HepG2 (cell line): ENCODE measurements around the gene RUNX2. TPM values are rescaled to one million over a fixed set of nuclear protein-coding genes. Genes with fewer than 3 reads are reported as not detected.

Experiments
- ATAC-seq: fragments of 200-7000 bp; cut with Tn5 transposase; 3 replicates; pipeline ENCODE4 v1.9.1; 2020; ENCODE audit warnings: mild to moderate bottlenecking, moderate library complexity
- BruUV-seq: library from RNA; stranded (reverse); fragments of 400-500 nt; replicated peaks from 2 replicates; lab custom pipeline; 2021; lab: Mats Ljungman, UMichigan
- CTCF ChIA-PET: fragments of 300-600 bp; formaldehyde crosslinking; extraction: SDS; loops from one replicate; lab custom pipeline; 2021; ENCODE audit warnings: low total read pairs, inconsistent platforms, low intra/inter-chr PET ratio; lab: Yijun Ruan, JAX
- POLR2A ChIA-PET: fragments of 350-600 bp; sonication (Branson Sonifier 250); formaldehyde crosslinking; loops from one replicate; lab custom pipeline; 2020; ENCODE audit warnings: antibody characterized with exemption, inconsistent platforms; lab: Yijun Ruan, JAX
- DNase-seq: peaks from one replicate; pipeline ENCODE4 v3.0.0-alpha.2; 2015; ENCODE audit warnings: low spot score
- FAIRE-seq: peaks from 3 replicates; lab custom pipeline; 2011; peaks lifted over from hg19 to GRCh38; lab: Jason Lieb, UNC
- H2AFZ ChIP-seq: one replicate; pipeline ENCODE4 v1.6.1; 2011; ENCODE audit warnings: low read length, inconsistent platforms
- H3K27ac ChIP-seq: fragments of 300-600 bp; 3 replicates; pipeline ENCODE4 v1.8.0; 2011; ENCODE audit warnings: mixed run types, mild to moderate bottlenecking, mixed read lengths, low read length, inconsistent platforms; ENCODE audit not compliant: insufficient read depth; ENCODE audit errors: extremely low read length
- H3K27me3 ChIP-seq, 2 experiments: fragments of 200-600 bp in 1 of 2; 2 replicates in 1 of 2; 3 replicates in 1 of 2; pipeline versions ENCODE4 v1.6.0 to v1.8.0; 2011; ENCODE audit warnings: low read length in 2 of 2, mild to moderate bottlenecking in 2 of 2, moderate library complexity in 2 of 2, inconsistent platforms in 1 of 2; ENCODE audit not compliant: insufficient read depth in 2 of 2, control insufficient read depth in 1 of 2
- H3K36me3 ChIP-seq, 2 experiments: fragments of 200-600 bp in 1 of 2; replicated peaks in 1 of 2; 2 replicates in 1 of 2; 3 replicates in 1 of 2; pipeline versions ENCODE4 v1.5.1 to v1.8.0; 2011; ENCODE audit warnings: low read length in 2 of 2, inconsistent platforms in 1 of 2; ENCODE audit not compliant: insufficient read depth in 2 of 2, control insufficient read depth in 1 of 2
- H3K4me1 ChIP-seq: 2 replicates; pipeline ENCODE4 v1.5.1; 2012; ENCODE audit warnings: low read length, inconsistent platforms; ENCODE audit not compliant: insufficient read depth
- H3K4me2 ChIP-seq: 2 replicates; pipeline ENCODE4 v1.6.0; 2011; ENCODE audit warnings: low read depth, low read length, inconsistent platforms
- H3K4me3 ChIP-seq, 3 experiments: fragments of 200-600 bp in 1 of 3; sonication (generic), shearing (Covaris generic) in 1 of 3; replicated peaks in 1 of 3; 2 replicates each; pipeline ENCODE4 v1.5.1; 2011 to 2016; ENCODE audit warnings: low read length in 3 of 3, inconsistent platforms in 2 of 3, low read depth in 2 of 3, mild to moderate bottlenecking in 2 of 3, control low read depth in 1 of 3, mixed read lengths in 1 of 3; ENCODE audit not compliant: insufficient read depth in 1 of 3
- H3K79me2 ChIP-seq: one replicate; pipeline ENCODE4 v1.6.1; 2011; ENCODE audit warnings: low read length, inconsistent platforms; ENCODE audit not compliant: insufficient read depth
- H3K9ac ChIP-seq: 2 replicates; pipeline ENCODE4 v1.6.0; 2011; ENCODE audit warnings: mild to moderate bottlenecking, low read depth, low read length, inconsistent platforms; ENCODE audit not compliant: insufficient read depth
- H3K9me3 ChIP-seq: 2 replicates; pipeline ENCODE4 v1.5.1; 2012; ENCODE audit warnings: mild to moderate bottlenecking, low read length
- H4K20me1 ChIP-seq: 2 replicates; pipeline ENCODE4 v1.6.0; 2011; ENCODE audit warnings: inconsistent platforms, mild to moderate bottlenecking, low read length, moderate library complexity; ENCODE audit not compliant: insufficient read depth
- ARNT ChIP-seq: fragments of 450-650 bp; IDR thresholded peaks from 2 replicates; pipeline ENCODE4 v1.6.1; 2017
- ELF3 ChIP-seq: IDR thresholded peaks from 2 replicates; pipeline ENCODE4 v1.6.1; 2016; ENCODE audit warnings: missing genetic modification reagents, missing compliant biosample characterization
- NFYC ChIP-seq: IDR thresholded peaks from 2 replicates; pipeline ENCODE4 v1.6.1; 2016; ENCODE audit warnings: missing genetic modification reagents, missing compliant biosample characterization
- RFXAP ChIP-seq: sonication (generic); formaldehyde crosslinking; IDR thresholded peaks from 2 replicates; pipeline ENCODE4 v1.4.0; 2020; ENCODE audit warnings: missing genetic modification reagents, borderline replicate concordance
- TBX3 ChIP-seq: fragments of 450-650 bp; IDR thresholded peaks from 2 replicates; pipeline ENCODE4 v1.6.1; 2017; ENCODE audit warnings: antibody characterized with exemption, mild to moderate bottlenecking, inconsistent platforms, borderline replicate concordance
- ZBTB3 ChIP-seq: sonication (generic); formaldehyde crosslinking; IDR thresholded peaks from 2 replicates; pipeline ENCODE4 v1.4.0; 2020; ENCODE audit warnings: low read depth, mild to moderate bottlenecking, moderate library complexity, missing genetic modification reagents, borderline replicate concordance
- ZNF331 ChIP-seq: sonication (generic); formaldehyde crosslinking; IDR thresholded peaks from 2 replicates; pipeline ENCODE4 v1.4.0; 2020; ENCODE audit warnings: missing genetic modification reagents
- ZNF780A ChIP-seq: sonication (generic); formaldehyde crosslinking; IDR thresholded peaks from 2 replicates; pipeline ENCODE4 v1.8.0; 2022; ENCODE audit warnings: mild to moderate bottlenecking, missing genetic modification reagents, moderate library complexity
- WGBS: methylation state at CpG from one replicate; pipeline ENCODE4 v1.1.6; 2017; ENCODE audit warnings: low lambda C conversion rate; 5-methylcytosine and 5-hydroxymethylcytosine counted together
- in situ Hi-C: cut with HindIII; loops from 2 replicates; pipeline ENCODE4 v1.10.0; 2017; ENCODE audit warnings: low pct_unique_long_range_greater_than_20kb; ENCODE audit not compliant: extremely low pct_ligation_motif_present
- intact Hi-C: fragments of 100-400 bp; cut with micrococcal nuclease; formaldehyde crosslinking; loops from one replicate; pipeline ENCODE4 v1.10.0; 2022; ENCODE audit not compliant: unreplicated experiment
- polyA plus RNA-seq, 8 experiments: library from polyadenylated mRNA; depleted of rRNA in 3 of 8; stranded (reverse) in 7 of 8; unstranded in 1 of 8; fragments of >200 nt; fragmentation: Illumina TruSeq in 4 of 8; extraction: Trizol in 4 of 8; gene quantifications; 2 replicates each; pipeline versions ENCODE4 v1.2.1 to v1.2.3, GENCODE V29; 2011 to 2016; ENCODE audit warnings: low read depth in 4 of 8, missing spikeins in 1 of 8, mixed read lengths in 1 of 8; ENCODE audit not compliant: insufficient read depth in 1 of 8
- total RNA-seq, 5 experiments: library from RNA; depleted of rRNA; stranded (reverse); fragments of >200 nt; fragmentation: Illumina TruSeq; extraction: Trizol; gene quantifications; 2 replicates each; pipeline ENCODE4 v1.2.3, GENCODE V29; 2016; ENCODE audit warnings: low read depth in 1 of 5
- TF ChIP-seq, protein P1 (sequence below): sonication (generic); formaldehyde crosslinking; IDR thresholded peaks from 2 replicates; pipeline ENCODE4 v1.5.1; 2020; ENCODE audit warnings: mild to moderate bottlenecking, missing genetic modification reagents, moderate library complexity
- TF ChIP-seq, protein P2 (sequence below): sonication (generic); formaldehyde crosslinking; IDR thresholded peaks from 2 replicates; pipeline ENCODE4 v1.4.0; 2020; ENCODE audit warnings: missing genetic modification reagents

RUNX2 gene
- total and polyA plus RNA-seq, 2 of the 13 experiments (the other 11 are each of a cell fraction or from before 2014, with no cell fraction given) = not detected

DNA sequence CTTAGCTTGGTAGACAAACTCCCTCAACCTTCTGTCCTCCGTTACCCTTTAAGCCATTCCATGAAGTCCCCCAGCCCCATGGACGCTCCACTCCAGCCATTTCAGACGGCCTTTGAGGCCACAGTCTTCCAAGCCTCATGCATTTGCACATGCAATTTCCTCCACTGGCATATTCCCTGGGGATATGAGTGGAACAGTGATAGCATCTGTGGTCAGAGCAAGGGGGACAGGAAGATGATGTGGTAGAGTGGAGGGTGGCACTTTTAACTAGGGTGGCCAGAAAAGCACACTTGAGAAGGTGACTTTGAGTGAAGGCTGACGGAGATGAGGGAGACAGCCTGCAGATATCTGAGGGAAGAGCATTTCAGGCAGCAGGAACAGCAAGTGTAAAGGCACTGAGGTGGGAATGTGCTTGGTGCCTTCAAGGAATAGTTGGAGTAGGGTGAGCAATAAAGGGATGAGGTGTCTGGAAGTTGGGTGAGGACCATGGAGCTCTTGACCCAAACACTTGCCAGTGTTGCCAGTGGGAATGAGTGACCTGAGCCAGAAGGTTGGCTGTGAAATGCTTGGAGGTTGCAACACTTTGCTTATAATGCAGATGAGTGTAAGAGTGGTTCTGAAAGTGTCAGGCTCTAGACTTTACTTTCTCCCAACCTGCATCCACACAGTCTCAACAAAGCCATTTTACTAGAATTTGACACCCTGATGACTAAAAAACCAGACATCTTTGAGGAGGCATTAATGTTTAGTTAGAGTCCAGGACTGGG lies 325.2 kb downstream of the RUNX2 start:
- no peak overlapping the region for H3K4me2 ChIP-seq
- DNase-seq (no peak), ATAC-seq (no peak), FAIRE-seq (no peak)
- H3K27me3 ChIP-seq = peaks cover 0 to 23% of the 10 kb centered on the region in 2 experiments; a peak in 1 of 5 replicates
- no peaks in the 10 kb centered on the region for H3K79me2 ChIP-seq
- H3K4me1 ChIP-seq = no peaks in the 10 kb centered on the region
- H3K9ac ChIP-seq = no peak overlapping the region
- no peak for TF ChIP-seq ZBTB3 (CRISPR knock-in tag)
- no peak for TF ChIP-seq RFXAP (CRISPR knock-in tag)
- no peak for TF ChIP-seq ELF3
- TF ChIP-seq TBX3 = no peak
- no peak for TF ChIP-seq ARNT
- TF ChIP-seq, protein P1, sequence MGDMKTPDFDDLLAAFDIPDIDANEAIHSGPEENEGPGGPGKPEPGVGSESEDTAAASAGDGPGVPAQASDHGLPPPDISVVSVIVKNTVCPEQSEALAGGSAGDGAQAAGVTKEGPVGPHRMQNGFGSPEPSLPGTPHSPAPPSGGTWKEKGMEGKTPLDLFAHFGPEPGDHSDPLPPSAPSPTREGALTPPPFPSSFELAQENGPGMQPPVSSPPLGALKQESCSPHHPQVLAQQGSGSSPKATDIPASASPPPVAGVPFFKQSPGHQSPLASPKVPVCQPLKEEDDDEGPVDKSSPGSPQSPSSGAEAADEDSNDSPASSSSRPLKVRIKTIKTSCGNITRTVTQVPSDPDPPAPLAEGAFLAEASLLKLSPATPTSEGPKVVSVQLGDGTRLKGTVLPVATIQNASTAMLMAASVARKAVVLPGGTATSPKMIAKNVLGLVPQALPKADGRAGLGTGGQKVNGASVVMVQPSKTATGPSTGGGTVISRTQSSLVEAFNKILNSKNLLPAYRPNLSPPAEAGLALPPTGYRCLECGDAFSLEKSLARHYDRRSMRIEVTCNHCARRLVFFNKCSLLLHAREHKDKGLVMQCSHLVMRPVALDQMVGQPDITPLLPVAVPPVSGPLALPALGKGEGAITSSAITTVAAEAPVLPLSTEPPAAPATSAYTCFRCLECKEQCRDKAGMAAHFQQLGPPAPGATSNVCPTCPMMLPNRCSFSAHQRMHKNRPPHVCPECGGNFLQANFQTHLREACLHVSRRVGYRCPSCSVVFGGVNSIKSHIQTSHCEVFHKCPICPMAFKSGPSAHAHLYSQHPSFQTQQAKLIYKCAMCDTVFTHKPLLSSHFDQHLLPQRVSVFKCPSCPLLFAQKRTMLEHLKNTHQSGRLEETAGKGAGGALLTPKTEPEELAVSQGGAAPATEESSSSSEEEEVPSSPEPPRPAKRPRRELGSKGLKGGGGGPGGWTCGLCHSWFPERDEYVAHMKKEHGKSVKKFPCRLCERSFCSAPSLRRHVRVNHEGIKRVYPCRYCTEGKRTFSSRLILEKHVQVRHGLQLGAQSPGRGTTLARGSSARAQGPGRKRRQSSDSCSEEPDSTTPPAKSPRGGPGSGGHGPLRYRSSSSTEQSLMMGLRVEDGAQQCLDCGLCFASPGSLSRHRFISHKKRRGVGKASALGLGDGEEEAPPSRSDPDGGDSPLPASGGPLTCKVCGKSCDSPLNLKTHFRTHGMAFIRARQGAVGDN (CRISPR knock-in tag) = no peak
- TF ChIP-seq, protein P2, sequence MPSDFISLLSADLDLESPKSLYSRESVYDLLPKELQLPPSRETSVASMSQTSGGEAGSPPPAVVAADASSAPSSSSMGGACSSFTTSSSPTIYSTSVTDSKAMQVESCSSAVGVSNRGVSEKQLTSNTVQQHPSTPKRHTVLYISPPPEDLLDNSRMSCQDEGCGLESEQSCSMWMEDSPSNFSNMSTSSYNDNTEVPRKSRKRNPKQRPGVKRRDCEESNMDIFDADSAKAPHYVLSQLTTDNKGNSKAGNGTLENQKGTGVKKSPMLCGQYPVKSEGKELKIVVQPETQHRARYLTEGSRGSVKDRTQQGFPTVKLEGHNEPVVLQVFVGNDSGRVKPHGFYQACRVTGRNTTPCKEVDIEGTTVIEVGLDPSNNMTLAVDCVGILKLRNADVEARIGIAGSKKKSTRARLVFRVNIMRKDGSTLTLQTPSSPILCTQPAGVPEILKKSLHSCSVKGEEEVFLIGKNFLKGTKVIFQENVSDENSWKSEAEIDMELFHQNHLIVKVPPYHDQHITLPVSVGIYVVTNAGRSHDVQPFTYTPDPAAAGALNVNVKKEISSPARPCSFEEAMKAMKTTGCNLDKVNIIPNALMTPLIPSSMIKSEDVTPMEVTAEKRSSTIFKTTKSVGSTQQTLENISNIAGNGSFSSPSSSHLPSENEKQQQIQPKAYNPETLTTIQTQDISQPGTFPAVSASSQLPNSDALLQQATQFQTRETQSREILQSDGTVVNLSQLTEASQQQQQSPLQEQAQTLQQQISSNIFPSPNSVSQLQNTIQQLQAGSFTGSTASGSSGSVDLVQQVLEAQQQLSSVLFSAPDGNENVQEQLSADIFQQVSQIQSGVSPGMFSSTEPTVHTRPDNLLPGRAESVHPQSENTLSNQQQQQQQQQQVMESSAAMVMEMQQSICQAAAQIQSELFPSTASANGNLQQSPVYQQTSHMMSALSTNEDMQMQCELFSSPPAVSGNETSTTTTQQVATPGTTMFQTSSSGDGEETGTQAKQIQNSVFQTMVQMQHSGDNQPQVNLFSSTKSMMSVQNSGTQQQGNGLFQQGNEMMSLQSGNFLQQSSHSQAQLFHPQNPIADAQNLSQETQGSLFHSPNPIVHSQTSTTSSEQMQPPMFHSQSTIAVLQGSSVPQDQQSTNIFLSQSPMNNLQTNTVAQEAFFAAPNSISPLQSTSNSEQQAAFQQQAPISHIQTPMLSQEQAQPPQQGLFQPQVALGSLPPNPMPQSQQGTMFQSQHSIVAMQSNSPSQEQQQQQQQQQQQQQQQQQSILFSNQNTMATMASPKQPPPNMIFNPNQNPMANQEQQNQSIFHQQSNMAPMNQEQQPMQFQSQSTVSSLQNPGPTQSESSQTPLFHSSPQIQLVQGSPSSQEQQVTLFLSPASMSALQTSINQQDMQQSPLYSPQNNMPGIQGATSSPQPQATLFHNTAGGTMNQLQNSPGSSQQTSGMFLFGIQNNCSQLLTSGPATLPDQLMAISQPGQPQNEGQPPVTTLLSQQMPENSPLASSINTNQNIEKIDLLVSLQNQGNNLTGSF (CRISPR knock-in tag) = no peak
- no peak for TF ChIP-seq ZNF780A (CRISPR knock-in tag)
- TF ChIP-seq NFYC (CRISPR knock-in tag) = no peak
- no peak for TF ChIP-seq ZNF331
- H3K4me3 ChIP-seq = no peak overlapping the region
- 14% methylated on average over 4 of the region's 4 CpGs for WGBS
- CTCF ChIA-PET = no interaction called here
- POLR2A ChIA-PET = no interaction called here
- no peak overlapping the region for H2AFZ ChIP-seq
- in situ Hi-C loops = no loop called here
- BruUV-seq = no TSS peak
- intact Hi-C loops = no loop called here
- H3K27ac ChIP-seq = no peak overlapping the region
- no peaks in the 10 kb centered on the region for H4K20me1 ChIP-seq
- no peaks in the 10 kb centered on the region for H3K9me3 ChIP-seq
- H3K36me3 ChIP-seq = no peaks in the 10 kb centered on the region
